ENCODE measurements around the gene CACNB1.

Gene CACNB1

GRCh38 chr17:39153599-39154051 lies 43.8 kb downstream of the CACNB1 start:
- H3K79me2 ChIP-seq (ENCODE audit: low read length): no peaks in the 10 kb centered on the region
- H3K4me2 ChIP-seq (ENCODE audit: low read depth, low read length): peak overlapping the region; percentile 94
- peak overlapping the region; percentile 95 for H3K4me3 ChIP-seq (ENCODE audit: low read length)
- peak overlapping the region; percentile 73; the same call in 1 of the 2 replicates for H3K27ac ChIP-seq (ENCODE audit: low read length)
- H3K9ac ChIP-seq (ENCODE audit: low read length): peak overlapping the region; percentile 83
- H3K9me2 ChIP-seq (replicated peaks; ENCODE audit: insufficient read depth, low read length): no peaks in the 10 kb centered on the region
- H2AFZ ChIP-seq (ENCODE audit: low read length): peak overlapping the region; percentile 93
- H3K36me3 ChIP-seq (replicated peaks; ENCODE audit: insufficient read depth, low read length): no peaks in the 10 kb centered on the region
- H3K9me3 ChIP-seq (replicated peaks; ENCODE audit: insufficient read depth, low read length): no peaks in the 10 kb centered on the region
- peaks cover 33% of the 10 kb centered on the region for H3K27me3 ChIP-seq (replicated peaks; ENCODE audit: insufficient read depth, low read length)
- peaks cover 6% of the 10 kb centered on the region for H3K4me1 ChIP-seq (ENCODE audit: low read length)
- TF ChIP-seq EZH2 (optimal IDR thresholded peaks at IDR 0.05; ENCODE audit: low read depth, low read length) (no peak), EZH2phosphoT487 (IDR thresholded peaks at IDR 0.05; ENCODE audit: low read length) (no peak), CTCF (IDR thresholded peaks at IDR 0.05; ENCODE audit: low read length) (no peak)
- peak; percentile 85 for DNase-seq
- no peaks in the 10 kb centered on the region for H4K20me1 ChIP-seq (ENCODE audit: insufficient read depth, low read length)
- H3F3A ChIP-seq (ENCODE audit: insufficient read depth, low read length): peaks cover 15% of the 10 kb centered on the region

GRCh38 chr17:39151943-39152818 lies 45.3 kb downstream of the CACNB1 start:
- peak overlapping the region; percentile 89; the same call in 1 of the 2 replicates for H2AFZ ChIP-seq (ENCODE audit: low read length)

GRCh38 chr17:39151150-39151942 lies 46.1 kb downstream of the CACNB1 start, which contains the start of gene PLXDC1:
Gene PLXDC1 (minus strand): TSS chr17:39151637. CDS start chr17:39151437, 200 bp downstream.
- H3K36me3 ChIP-seq (replicated peaks; ENCODE audit: insufficient read depth, low read length): no peaks in the 10 kb centered on the region
- no peaks in the 10 kb centered on the region for H3K9me3 ChIP-seq (replicated peaks; ENCODE audit: insufficient read depth, low read length)
- H3K4me2 ChIP-seq (ENCODE audit: low read depth, low read length): peak within 1 kb of the TSS; percentile 94
- H4K20me1 ChIP-seq (ENCODE audit: insufficient read depth, low read length): no peaks in the 10 kb centered on the region
- H3K27ac ChIP-seq (ENCODE audit: low read length): no peak within 1 kb of the TSS
- DNase-seq: no peak
- H3K4me1 ChIP-seq (ENCODE audit: low read length): peaks cover 6% of the 10 kb centered on the region
- H3K9ac ChIP-seq (ENCODE audit: low read length): no peak within 1 kb of the TSS; the same call in 1 of the 2 replicates
- H3K27me3 ChIP-seq (replicated peaks; ENCODE audit: insufficient read depth, low read length): peaks cover 23% of the 10 kb centered on the region
- peak within 1 kb of the TSS; percentile 95 for H3K4me3 ChIP-seq (ENCODE audit: low read length)
- no peaks in the 10 kb centered on the region for H3K79me2 ChIP-seq (ENCODE audit: low read length)
- H3K9me2 ChIP-seq (replicated peaks; ENCODE audit: insufficient read depth, low read length): no peaks in the 10 kb centered on the region
- H2AFZ ChIP-seq (ENCODE audit: low read length): peak within 1 kb of the TSS; percentile 89; the same call in 1 of the 2 replicates
- TF ChIP-seq EZH2phosphoT487 (IDR thresholded peaks at IDR 0.05; ENCODE audit: low read length) (no peak), EZH2 (optimal IDR thresholded peaks at IDR 0.05; ENCODE audit: low read depth, low read length) (no peak), CTCF (IDR thresholded peaks at IDR 0.05; ENCODE audit: low read length) (no peak)
- H3F3A ChIP-seq (ENCODE audit: insufficient read depth, low read length): peaks cover 15% of the 10 kb centered on the region

More at GRCh38 chr17:39151943-39152818, 45.3 kb downstream of the CACNB1 start:
- Histone ChIP-seq H3K9me2 (replicated peaks; ENCODE audit: insufficient read depth, low read length) (no peaks in the 10 kb centered on the region), H4K20me1 (ENCODE audit: insufficient read depth, low read length) (no peaks in the 10 kb centered on the region), H3F3A (ENCODE audit: insufficient read depth, low read length) (peaks cover 15% of the 10 kb centered on the region), H3K9ac (ENCODE audit: low read length) (no peak overlapping the region; the same call in 1 of the 2 replicates), H3K27ac (ENCODE audit: low read length) (no peak overlapping the region), H3K9me3 (replicated peaks; ENCODE audit: insufficient read depth, low read length) (no peaks in the 10 kb centered on the region), H3K4me2 (ENCODE audit: low read depth, low read length) (peak overlapping the region; percentile 94), H3K4me1 (ENCODE audit: low read length) (peaks cover 6% of the 10 kb centered on the region), H3K36me3 (replicated peaks; ENCODE audit: insufficient read depth, low read length) (no peaks in the 10 kb centered on the region), H3K79me2 (ENCODE audit: low read length) (no peaks in the 10 kb centered on the region), H3K4me3 (ENCODE audit: low read length) (peak overlapping the region; percentile 95), H3K27me3 (replicated peaks; ENCODE audit: insufficient read depth, low read length) (peaks cover 32% of the 10 kb centered on the region)
- TF ChIP-seq CTCF (IDR thresholded peaks at IDR 0.05; ENCODE audit: low read length) (no peak), EZH2 (optimal IDR thresholded peaks at IDR 0.05; ENCODE audit: low read depth, low read length) (no peak), EZH2phosphoT487 (IDR thresholded peaks at IDR 0.05; ENCODE audit: low read length) (no peak)
- no peak for DNase-seq
